NCI-H524 (cell line): ENCODE results near the gene TTYH1.
"Not testable (repeated sequence)": the region's sequence is repeated elsewhere in the genome, so short reads cannot be mapped to it uniquely, and the experiment has no call there.

Experiments
- DNase-seq, 2 experiments: peaks; one replicate each; lab custom pipeline; 2025; lab: John Stamatoyannopoulos, UW

TTYH1 gene

DNA sequence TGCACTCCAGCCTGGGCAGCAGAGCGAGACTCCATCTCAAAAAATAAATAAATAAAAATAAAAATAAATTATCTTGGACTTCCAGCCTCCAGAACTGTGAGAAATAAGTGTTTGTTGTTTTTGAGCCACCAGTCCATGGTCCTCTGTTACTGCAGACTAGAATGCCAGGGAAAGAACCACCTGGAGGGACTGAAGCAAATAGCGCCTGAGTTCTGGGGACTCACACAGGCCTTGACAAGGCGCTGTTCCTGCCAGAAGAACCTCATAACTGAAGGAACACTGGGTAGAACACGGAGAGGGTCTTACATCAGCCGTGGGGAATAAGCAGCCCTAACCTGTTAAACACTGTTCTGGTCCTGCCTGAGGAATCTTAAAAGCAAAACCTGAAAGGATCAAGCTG is 25.4 kb downstream of the TTYH1 start:
- DNase-seq = no peak

DNA sequence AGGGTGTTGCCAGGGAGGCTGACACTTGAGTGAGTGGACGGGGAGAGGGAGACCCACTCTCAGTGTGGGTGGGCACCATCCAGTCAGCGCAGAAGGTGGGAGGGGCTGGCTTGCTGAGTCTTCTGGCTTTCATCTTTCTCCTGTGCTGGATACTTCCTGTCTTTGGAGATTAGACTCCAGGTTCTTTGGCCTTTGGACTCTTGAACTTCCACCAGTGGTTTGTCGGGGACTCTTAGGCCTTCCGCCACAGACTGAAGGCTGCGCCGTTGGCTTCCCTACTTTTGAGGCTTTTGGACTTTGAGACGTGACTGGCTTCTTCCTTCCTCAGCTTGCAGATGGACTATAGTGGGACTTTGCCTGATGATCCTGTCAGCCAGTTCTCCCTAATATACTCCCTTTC is 29.5 kb downstream of the TTYH1 start:
- DNase-seq = no peak

- DNase-seq = not testable (repeated sequence)
Observed at GRCh38 chr19:54446349-54446748, 31.1 kb downstream of the TTYH1 start.

GRCh38 chr19:54448040-54448773 is 32.9 kb downstream of the TTYH1 start:
- DNase-seq = peak; percentile 28 to 69

- DNase-seq = peak; percentile 93 to 98
Observed at GRCh38 chr19:54448774-54449700, 33.8 kb downstream of the TTYH1 start, which contains the start of gene LENG8. LENG8 (plus strand) TSS chr19:54449199; CDS start chr19:54451345, 2,146 bp downstream.

DNA sequence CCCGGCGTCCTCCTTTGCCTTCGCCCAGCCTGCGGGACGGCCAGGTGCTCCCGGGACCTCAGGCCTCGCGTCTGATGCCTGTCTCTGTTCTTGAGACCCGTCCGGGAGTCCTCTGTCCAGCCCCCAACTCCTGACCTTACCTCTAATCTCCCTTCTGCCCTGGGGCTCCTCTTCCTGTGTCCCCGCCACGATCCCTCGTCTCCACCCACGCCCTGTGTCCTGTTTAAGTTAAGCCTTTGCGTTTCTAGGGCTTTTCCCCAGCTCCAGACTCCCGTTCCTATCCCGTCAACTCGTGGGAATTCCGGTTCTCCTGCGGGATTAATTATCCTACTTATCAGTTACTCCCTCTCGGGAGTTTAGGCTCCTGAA is 34.4 kb downstream of the TTYH1 start:
- DNase-seq = no peak

DNA sequence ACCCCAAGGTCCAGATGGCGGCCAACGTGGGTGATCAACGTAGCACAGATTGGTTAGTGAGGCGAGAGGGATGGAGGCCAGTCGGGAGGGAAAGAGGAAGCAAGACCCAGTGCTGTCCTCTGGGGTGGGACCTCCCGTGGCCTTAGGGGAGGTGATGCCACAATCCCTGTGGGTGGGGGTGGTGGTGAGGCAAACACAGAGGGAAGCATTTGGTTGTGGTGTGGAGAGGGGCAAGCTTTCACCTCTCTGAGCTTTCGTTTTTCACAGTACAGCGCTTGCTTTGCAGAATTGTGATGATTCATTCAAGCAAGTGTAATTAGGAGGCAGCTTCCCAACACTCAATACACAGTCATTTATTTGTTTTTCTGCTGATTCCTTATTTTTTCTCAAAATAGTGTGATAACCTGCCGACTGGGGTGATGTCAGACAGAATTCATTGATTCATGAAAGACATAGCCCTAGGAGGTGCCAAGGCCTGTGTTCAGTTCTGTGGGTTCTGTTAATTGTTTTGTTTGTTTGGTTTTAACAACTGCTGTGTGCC is 36.1 kb downstream of the TTYH1 start:
- no peak for DNase-seq

- no peak for DNase-seq
Observed at GRCh38 chr19:54451997-54452396, 36.7 kb downstream of the TTYH1 start.

- DNase-seq = no peak
Observed at GRCh38 chr19:54452626-54453025, 37.4 kb downstream of the TTYH1 start.

DNA sequence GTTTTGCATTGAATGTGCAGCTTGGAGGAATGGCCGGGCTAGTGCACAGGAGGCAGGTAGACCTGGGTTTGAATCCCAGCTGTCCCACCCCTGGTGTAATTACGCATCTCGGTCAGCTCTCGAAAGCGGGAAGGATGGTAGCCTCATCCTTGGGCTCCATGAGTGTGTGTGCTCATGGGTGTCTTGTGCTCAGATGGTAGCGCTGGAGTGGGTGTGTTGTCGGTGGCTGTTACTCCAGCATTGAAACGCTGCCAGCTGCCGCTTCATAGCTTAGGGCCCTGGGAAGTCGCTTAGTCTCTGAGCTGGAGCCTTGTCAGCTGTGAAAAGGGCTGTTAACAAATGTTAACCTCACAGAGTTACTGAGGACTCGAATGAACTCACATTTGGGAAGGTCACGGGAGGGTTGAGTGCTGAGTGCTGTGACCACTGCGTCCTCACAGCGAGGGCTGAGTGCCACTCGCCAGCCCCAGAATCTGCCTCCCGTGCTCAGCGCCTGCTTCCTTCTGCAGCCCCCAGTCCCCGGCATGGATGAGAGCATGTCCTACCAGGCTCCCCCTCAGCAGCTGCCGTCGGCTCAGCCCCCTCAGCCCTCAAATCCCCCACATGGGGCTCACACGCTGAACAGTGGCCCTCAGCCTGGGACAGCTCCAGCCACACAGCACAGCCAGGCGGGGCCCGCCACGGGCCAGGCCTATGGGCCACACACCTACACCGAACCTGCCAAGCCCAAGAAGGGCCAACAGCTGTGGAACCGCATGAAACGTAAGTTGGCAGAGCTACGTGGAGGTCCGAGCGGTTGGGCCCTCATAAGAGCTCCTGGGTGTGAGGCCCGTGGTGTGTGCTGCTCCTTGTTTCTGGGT is 38.9 kb downstream of the TTYH1 start:
- no peak for DNase-seq

- DNase-seq = no peak
Observed at GRCh38 chr19:54454781-54455675, 39.8 kb downstream of the TTYH1 start.

GRCh38 chr19:54455786-54456422 is 40.6 kb downstream of the TTYH1 start:
- DNase-seq = no peak

GRCh38 chr19:54456423-54457373 is 41.4 kb downstream of the TTYH1 start:
- no peak for DNase-seq

GRCh38 chr19:54457773-54458647 is 42.7 kb downstream of the TTYH1 start:
- DNase-seq = no peak

GRCh38 chr19:54458648-54459281 is 43.5 kb downstream of the TTYH1 start:
- DNase-seq = no peak

DNA sequence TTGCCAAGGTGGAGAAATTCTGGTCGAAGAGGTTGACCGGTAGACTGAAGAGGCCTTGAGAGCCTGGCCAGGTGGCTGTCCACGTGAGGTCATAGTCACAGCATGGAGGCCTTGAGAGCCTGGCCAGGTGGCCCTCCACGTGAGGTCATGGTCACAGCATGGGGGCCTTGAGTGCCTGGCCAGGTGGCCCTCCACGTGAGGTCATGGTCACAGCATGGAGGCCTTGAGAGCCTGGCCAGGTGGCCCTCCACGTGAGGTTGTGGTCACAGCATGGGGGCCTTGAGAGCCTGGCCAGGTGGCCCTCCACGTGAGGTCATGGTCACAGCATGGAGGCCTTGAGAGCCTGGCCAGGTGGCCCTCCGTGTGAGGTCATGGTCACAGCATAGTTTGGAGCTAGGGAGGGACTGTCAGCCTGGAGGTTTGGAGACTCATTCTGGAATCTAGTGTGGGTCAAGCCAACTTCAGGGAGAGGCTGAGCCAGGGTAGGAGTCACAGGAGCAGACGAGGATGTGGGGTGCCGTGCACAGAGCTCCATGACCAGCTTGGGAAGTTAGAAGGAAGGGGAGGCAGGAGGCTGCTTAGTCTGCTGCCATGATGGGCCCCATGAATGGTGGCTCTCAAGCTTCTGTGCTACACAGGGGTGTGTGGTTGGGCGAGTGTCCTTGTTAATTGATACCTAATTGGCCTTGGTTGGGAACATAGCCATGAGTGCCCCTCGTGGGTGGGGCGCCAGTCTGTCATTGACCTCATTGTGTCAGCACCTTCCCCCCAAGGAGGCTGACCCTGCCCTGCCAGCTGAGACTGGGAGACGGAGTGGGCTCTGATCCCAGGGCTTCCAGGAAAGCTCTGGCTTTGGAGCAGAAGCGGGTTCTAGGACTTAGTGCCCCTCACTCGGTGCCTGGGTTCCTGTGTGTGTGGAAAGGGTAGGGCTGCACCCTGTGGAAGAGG is 44.3 kb downstream of the TTYH1 start:
- no peak for DNase-seq
